ENCODE results near the gene COX8A. TPM values are rescaled to one million over a fixed set of nuclear protein-coding genes. Genes with fewer than 3 reads are reported as not detected.

The COX8A gene
- polyA plus RNA-seq, 3 donors, result 190 to 308 (median 280) TPM

GRCh38 chr11:64009710-64010109 lies 35.3 kb downstream of the COX8A start:
- DNase-seq (ENCODE audit: extremely low read depth in 1 of 11, low read depth in 9 of 11, low spot score in 4 of 11), result no peak

- no peak for DNase-seq (ENCODE audit: extremely low read depth in 1 of 11, low read depth in 9 of 11, low spot score in 4 of 11)
Observed at GRCh38 chr11:64010783-64011182, 36.4 kb downstream of the COX8A start.

GRCh38 chr11:64011371-64011770 lies 37.0 kb downstream of the COX8A start:
- no peak for DNase-seq (ENCODE audit: extremely low read depth in 1 of 11, low read depth in 9 of 11, low spot score in 4 of 11)

GRCh38 chr11:64013141-64013896 lies 38.9 kb downstream of the COX8A start:
- no peak for DNase-seq (ENCODE audit: extremely low read depth in 1 of 11, low read depth in 9 of 11, low spot score in 4 of 11)

GRCh38 chr11:64014356-64014755 lies 39.9 kb downstream of the COX8A start:
- no peak for DNase-seq (ENCODE audit: extremely low read depth in 1 of 11, low read depth in 9 of 11, low spot score in 4 of 11)

GRCh38 chr11:64015510-64015909 lies 41.1 kb downstream of the COX8A start:
- no peak for DNase-seq (ENCODE audit: extremely low read depth in 1 of 11, low read depth in 9 of 11, low spot score in 4 of 11)

GRCh38 chr11:64015935-64016845 lies 41.8 kb downstream of the COX8A start:
- no peak for DNase-seq (ENCODE audit: extremely low read depth in 1 of 11, low read depth in 9 of 11, low spot score in 4 of 11)

GRCh38 chr11:64017945-64018224 lies 43.5 kb downstream of the COX8A start:
- DNase-seq (ENCODE audit: extremely low read depth in 1 of 11, low read depth in 9 of 11, low spot score in 4 of 11), result no peak

GRCh38 chr11:64018310-64018709 lies 43.9 kb downstream of the COX8A start:
- no peak for DNase-seq (ENCODE audit: extremely low read depth in 1 of 11, low read depth in 9 of 11, low spot score in 4 of 11)

GRCh38 chr11:64019106-64020037 lies 45.0 kb downstream of the COX8A start:
- DNase-seq (ENCODE audit: extremely low read depth in 1 of 11, low read depth in 9 of 11, low spot score in 4 of 11), result no peak

GRCh38 chr11:64020976-64021756 lies 46.7 kb downstream of the COX8A start:
- DNase-seq (ENCODE audit: extremely low read depth in 1 of 11, low read depth in 9 of 11, low spot score in 4 of 11), result no peak

- DNase-seq (ENCODE audit: extremely low read depth in 1 of 11, low read depth in 9 of 11, low spot score in 4 of 11), result no peak
Observed at GRCh38 chr11:64021757-64022093, 47.3 kb downstream of the COX8A start.

GRCh38 chr11:64022125-64022784 lies 47.8 kb downstream of the COX8A start:
- no peak for DNase-seq (ENCODE audit: extremely low read depth in 1 of 11, low read depth in 9 of 11, low spot score in 4 of 11)

- DNase-seq (ENCODE audit: extremely low read depth in 1 of 11, low read depth in 9 of 11, low spot score in 4 of 11), result no peak
Observed at GRCh38 chr11:64023712-64024710, 49.6 kb downstream of the COX8A start.

- no peak for DNase-seq (ENCODE audit: extremely low read depth in 1 of 11, low read depth in 9 of 11, low spot score in 4 of 11)
Observed at GRCh38 chr11:64025205-64025604, 50.8 kb downstream of the COX8A start.

Measured in renal cortex interstitium (tissue), 11 donors.